Keratinocyte (primary cell): ENCODE data around the gene AIG1. TPM values are rescaled to one million over a fixed set of nuclear protein-coding genes. Genes with fewer than 3 reads are reported as not detected.

Experiments
- DNase-seq: peaks from one replicate; pipeline ENCODE4 v3.0.0-alpha.2; 2011; ENCODE audit warnings: low read depth, missing footprints, low spot score
- FAIRE-seq: peaks from 2 replicates; lab custom pipeline; 2011; peaks lifted over from hg19 to GRCh38; lab: Jason Lieb, UNC
- H2AFZ ChIP-seq: 2 replicates; pipeline ENCODE4 v1.6.0; 2012; ENCODE audit warnings: low read length, control low read depth, inconsistent platforms; ENCODE audit not compliant: control insufficient read depth
- H3K27ac ChIP-seq: 2 replicates; pipeline ENCODE4 v1.5.1; 2011; ENCODE audit warnings: low read length; ENCODE audit not compliant: control insufficient read depth, insufficient read depth
- H3K27me3 ChIP-seq: 3 replicates; pipeline ENCODE4 v1.6.0; 2011; ENCODE audit warnings: low read length; ENCODE audit not compliant: control insufficient read depth, insufficient read depth; ENCODE audit errors: extremely low read depth
- H3K36me3 ChIP-seq, 2 experiments: 2 replicates in 1 of 2; 3 replicates in 1 of 2; pipeline ENCODE4 v1.5.1; 2011; ENCODE audit warnings: low read length in 2 of 2, mild to moderate bottlenecking in 1 of 2; ENCODE audit not compliant: control insufficient read depth in 2 of 2, insufficient read depth in 2 of 2; ENCODE audit errors: extremely low read depth in 1 of 2
- H3K4me1 ChIP-seq: 3 replicates; pipeline ENCODE4 v1.5.1; 2011; ENCODE audit warnings: low read length; ENCODE audit not compliant: control insufficient read depth, insufficient read depth; ENCODE audit errors: extremely low read depth
- H3K4me2 ChIP-seq: 3 replicates; pipeline ENCODE4 v1.6.0; 2011; ENCODE audit warnings: low read depth, low read length; ENCODE audit not compliant: control insufficient read depth, insufficient read depth; ENCODE audit errors: extremely low read depth
- H3K4me3 ChIP-seq, 3 experiments: fragments of 200-600 bp in 1 of 3; sonication (generic) in 1 of 3; 2 replicates in 2 of 3; 3 replicates in 1 of 3; pipeline ENCODE4 v1.5.1; 2011 to 2016; ENCODE audit warnings: low read length in 3 of 3, mild to moderate bottlenecking in 3 of 3, control low read depth in 2 of 3, inconsistent platforms in 1 of 3, low read depth in 1 of 3, mixed read lengths in 1 of 3, mixed run types in 1 of 3, moderate library complexity in 1 of 3; ENCODE audit not compliant: control insufficient read depth in 2 of 3, insufficient read depth in 2 of 3; ENCODE audit errors: extremely low read depth in 1 of 3
- H3K79me2 ChIP-seq: 2 replicates; pipeline ENCODE4 v1.6.0; 2012; ENCODE audit warnings: low read length; ENCODE audit not compliant: control insufficient read depth, insufficient read depth
- H3K9ac ChIP-seq: 3 replicates; pipeline ENCODE4 v1.6.0; 2011; ENCODE audit warnings: low read length; ENCODE audit not compliant: control insufficient read depth, insufficient read depth; ENCODE audit errors: extremely low read depth
- H3K9me1 ChIP-seq: 3 replicates; pipeline ENCODE4 v1.6.0; 2011; ENCODE audit warnings: low read length; ENCODE audit not compliant: control insufficient read depth, insufficient read depth; ENCODE audit errors: extremely low read depth
- H3K9me3 ChIP-seq: 2 replicates; pipeline ENCODE4 v1.5.1; 2012; ENCODE audit warnings: low read depth, low read length; ENCODE audit not compliant: control insufficient read depth
- H4K20me1 ChIP-seq: 3 replicates; pipeline ENCODE4 v1.6.0; 2011; ENCODE audit warnings: low read length; ENCODE audit not compliant: control insufficient read depth, insufficient read depth; ENCODE audit errors: extremely low read depth
- EZH2 ChIP-seq: IDR thresholded peaks from one replicate; pipeline ENCODE4 v1.6.1; 2012; ENCODE audit warnings: inconsistent platforms, mild to moderate bottlenecking, low read length, moderate library complexity
- dilution Hi-C: fragments of 300-500 bp; cut with MboI; formaldehyde crosslinking; loops from one replicate; pipeline ENCODE4 v1.7.0; 2020; ENCODE audit warnings: low sequenced_read_pairs; ENCODE audit not compliant: extremely low pct_ligation_motif_present
- polyA plus RNA-seq, 5 experiments: library from polyadenylated mRNA; depleted of rRNA in 3 of 5; stranded (reverse) in 3 of 5; stranded (forward) in 1 of 5; unstranded in 1 of 5; fragments of >200 nt; gene quantifications; 1 replicate in 1 of 5; 2 replicates in 3 of 5; 3 replicates in 1 of 5; pipeline versions ENCODE4 v1.2.1 to v1.2.3, GENCODE V29; 2011 to 2012; ENCODE audit warnings: missing spikeins in 2 of 5, low read depth in 1 of 5, low replicate concordance in 1 of 5
- TF ChIP-seq, protein P1 (sequence below), 3 experiments: IDR thresholded peaks in 1 of 3; conservative IDR thresholded peaks in 1 of 3; optimal IDR thresholded peaks in 1 of 3; 2 replicates in 2 of 3; 3 replicates in 1 of 3; pipeline versions ENCODE3 to v1.5.1; 2011; ENCODE audit warnings: low read length in 3 of 3, mild to moderate bottlenecking in 3 of 3, moderate library complexity in 2 of 3, control low read depth in 1 of 3, inconsistent platforms in 1 of 3; ENCODE audit not compliant: insufficient read depth in 2 of 3; ENCODE audit errors: extremely low read depth in 1 of 3

Gene AIG1
- polyA plus RNA-seq, 1 donor (not counting 4 experiments of a cell fraction or from before 2014, with no cell fraction given): 77.1 TPM

DNA sequence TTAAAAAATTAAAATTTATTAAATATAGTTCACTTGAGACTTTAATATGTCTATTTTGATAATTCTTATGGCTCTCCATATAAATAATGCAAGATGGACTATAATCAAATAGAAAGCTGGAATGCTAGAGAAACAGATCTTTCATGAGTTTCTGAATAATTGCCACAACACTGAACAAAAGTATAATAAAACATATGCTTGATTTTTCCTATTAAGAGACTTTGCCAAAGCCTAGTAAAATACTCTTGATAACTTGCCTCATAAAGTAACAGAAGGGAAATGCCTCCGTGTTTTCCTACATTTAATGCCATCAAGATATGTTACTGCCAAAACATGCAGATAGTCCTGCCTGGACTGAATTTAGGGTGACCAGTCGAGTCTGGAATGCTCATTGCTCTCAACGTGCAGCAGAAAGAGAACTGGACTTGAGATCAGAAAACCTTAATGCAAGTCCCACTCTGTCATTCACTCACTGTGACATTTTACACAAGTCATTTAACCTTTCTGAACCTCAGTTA lies 153.2 kb downstream of the AIG1 start:
- DNase-seq (no peak), FAIRE-seq (no peak)
- H2AFZ ChIP-seq: no peak overlapping the region
- no peaks in the 10 kb centered on the region for H3K27me3 ChIP-seq
- no peaks in the 10 kb centered on the region for H3K79me2 ChIP-seq
- H3K4me2 ChIP-seq: no peak overlapping the region
- no peaks in the 10 kb centered on the region for H3K4me1 ChIP-seq
- no peak overlapping the region for H3K9ac ChIP-seq
- dilution Hi-C loops: no loop called here
- no peaks in the 10 kb centered on the region for H3K9me1 ChIP-seq
- TF ChIP-seq, protein P1, sequence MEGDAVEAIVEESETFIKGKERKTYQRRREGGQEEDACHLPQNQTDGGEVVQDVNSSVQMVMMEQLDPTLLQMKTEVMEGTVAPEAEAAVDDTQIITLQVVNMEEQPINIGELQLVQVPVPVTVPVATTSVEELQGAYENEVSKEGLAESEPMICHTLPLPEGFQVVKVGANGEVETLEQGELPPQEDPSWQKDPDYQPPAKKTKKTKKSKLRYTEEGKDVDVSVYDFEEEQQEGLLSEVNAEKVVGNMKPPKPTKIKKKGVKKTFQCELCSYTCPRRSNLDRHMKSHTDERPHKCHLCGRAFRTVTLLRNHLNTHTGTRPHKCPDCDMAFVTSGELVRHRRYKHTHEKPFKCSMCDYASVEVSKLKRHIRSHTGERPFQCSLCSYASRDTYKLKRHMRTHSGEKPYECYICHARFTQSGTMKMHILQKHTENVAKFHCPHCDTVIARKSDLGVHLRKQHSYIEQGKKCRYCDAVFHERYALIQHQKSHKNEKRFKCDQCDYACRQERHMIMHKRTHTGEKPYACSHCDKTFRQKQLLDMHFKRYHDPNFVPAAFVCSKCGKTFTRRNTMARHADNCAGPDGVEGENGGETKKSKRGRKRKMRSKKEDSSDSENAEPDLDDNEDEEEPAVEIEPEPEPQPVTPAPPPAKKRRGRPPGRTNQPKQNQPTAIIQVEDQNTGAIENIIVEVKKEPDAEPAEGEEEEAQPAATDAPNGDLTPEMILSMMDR (optimal IDR thresholded peaks at IDR 0.05 in 1 of 3, IDR thresholded peaks at IDR 0.05 in 1 of 3, conservative IDR thresholded peaks at IDR 0.05 in 1 of 3; ENCODE audit: extremely low read depth in 1 of 3, insufficient read depth in 2 of 3, low read length in 3 of 3): no peak
- TF ChIP-seq EZH2: no peak
- no peaks in the 10 kb centered on the region for H3K36me3 ChIP-seq
- no peak overlapping the region for H3K27ac ChIP-seq
- no peaks in the 10 kb centered on the region for H3K9me3 ChIP-seq
- H4K20me1 ChIP-seq: no peaks in the 10 kb centered on the region
- no peak overlapping the region for H3K4me3 ChIP-seq

DNA sequence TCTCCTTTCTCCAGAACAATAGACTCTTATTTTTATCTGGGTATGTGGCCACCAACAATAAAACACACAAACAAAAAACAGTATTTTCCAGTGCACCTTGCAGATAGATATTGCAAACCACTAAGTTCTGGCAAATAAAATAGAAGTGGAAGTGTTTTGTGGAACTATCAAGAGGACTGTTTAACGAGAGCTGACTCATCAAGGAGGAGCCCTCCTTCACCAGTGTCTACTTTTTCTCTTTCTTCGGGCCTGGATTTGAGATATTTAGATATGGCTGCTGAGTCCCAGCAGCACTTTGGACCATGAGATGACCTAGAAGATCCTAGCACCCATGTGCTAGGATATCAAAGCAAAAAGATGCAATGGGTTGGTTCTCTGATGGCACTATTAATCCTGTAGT lies 154.7 kb downstream of the AIG1 start:
- FAIRE-seq (no peak), DNase-seq (no peak)
- TF ChIP-seq EZH2: no peak
- TF ChIP-seq, protein P1 (optimal IDR thresholded peaks at IDR 0.05 in 1 of 3, IDR thresholded peaks at IDR 0.05 in 1 of 3, conservative IDR thresholded peaks at IDR 0.05 in 1 of 3; ENCODE audit: extremely low read depth in 1 of 3, insufficient read depth in 2 of 3, low read length in 3 of 3): no peak

More for the DNA sequence above, 154.7 kb downstream of the AIG1 start:
- Histone ChIP-seq H4K20me1 (no peaks in the 10 kb centered on the region), H3K4me1 (no peaks in the 10 kb centered on the region), H3K4me2 (no peak overlapping the region), H3K27ac (no peak overlapping the region), H3K36me3 (peaks cover 0 to 2% of the 10 kb centered on the region in 2 experiments), H3K9ac (no peak overlapping the region), H3K9me1 (no peaks in the 10 kb centered on the region), H3K27me3 (no peaks in the 10 kb centered on the region), H3K79me2 (no peaks in the 10 kb centered on the region), H3K4me3 (no peak overlapping the region), H3K9me3 (no peaks in the 10 kb centered on the region), H2AFZ (no peak overlapping the region)
- dilution Hi-C loops: no loop called here
